Measurements from ENCODE around the gene PTPRU. TPM values are rescaled to one million over a fixed set of nuclear protein-coding genes. Genes with fewer than 3 reads are reported as not detected.

Gene PTPRU
- total RNA-seq, 1 donor from 2014 or later = 15.3 TPM

DNA sequence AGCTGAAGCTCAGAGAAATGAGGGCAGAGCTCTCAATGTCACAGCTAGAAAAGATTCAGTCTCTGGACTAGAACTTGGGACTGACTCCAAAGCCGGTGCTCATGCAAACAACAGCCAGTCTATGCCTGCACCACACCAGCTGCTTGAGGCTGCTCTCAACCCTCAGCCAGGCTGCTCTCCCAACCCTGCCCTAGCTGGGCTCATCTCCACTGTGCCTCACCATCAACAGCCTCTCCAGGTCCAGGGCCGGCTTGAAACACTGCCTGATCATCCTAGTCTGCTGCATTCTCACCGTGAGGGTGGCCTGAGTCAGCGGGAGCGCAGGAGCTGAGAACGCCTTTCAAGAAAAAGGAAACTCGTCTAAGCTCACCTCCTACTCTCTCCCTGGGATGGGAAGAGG is 94.5 kb downstream of the PTPRU start:
- no peak for DNase-seq
- TF ChIP-seq, protein P1, sequence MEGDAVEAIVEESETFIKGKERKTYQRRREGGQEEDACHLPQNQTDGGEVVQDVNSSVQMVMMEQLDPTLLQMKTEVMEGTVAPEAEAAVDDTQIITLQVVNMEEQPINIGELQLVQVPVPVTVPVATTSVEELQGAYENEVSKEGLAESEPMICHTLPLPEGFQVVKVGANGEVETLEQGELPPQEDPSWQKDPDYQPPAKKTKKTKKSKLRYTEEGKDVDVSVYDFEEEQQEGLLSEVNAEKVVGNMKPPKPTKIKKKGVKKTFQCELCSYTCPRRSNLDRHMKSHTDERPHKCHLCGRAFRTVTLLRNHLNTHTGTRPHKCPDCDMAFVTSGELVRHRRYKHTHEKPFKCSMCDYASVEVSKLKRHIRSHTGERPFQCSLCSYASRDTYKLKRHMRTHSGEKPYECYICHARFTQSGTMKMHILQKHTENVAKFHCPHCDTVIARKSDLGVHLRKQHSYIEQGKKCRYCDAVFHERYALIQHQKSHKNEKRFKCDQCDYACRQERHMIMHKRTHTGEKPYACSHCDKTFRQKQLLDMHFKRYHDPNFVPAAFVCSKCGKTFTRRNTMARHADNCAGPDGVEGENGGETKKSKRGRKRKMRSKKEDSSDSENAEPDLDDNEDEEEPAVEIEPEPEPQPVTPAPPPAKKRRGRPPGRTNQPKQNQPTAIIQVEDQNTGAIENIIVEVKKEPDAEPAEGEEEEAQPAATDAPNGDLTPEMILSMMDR (IDR thresholded peaks at IDR 0.05; ENCODE audit: borderline replicate concordance) = no peak
- Histone ChIP-seq H3K4me3 (no peak overlapping the region), H3K4me1 (no peaks in the 10 kb centered on the region), H3K27ac (replicated peaks) (no peak overlapping the region), H3K36me3 (no peaks in the 10 kb centered on the region), H3K27me3 (ENCODE audit: low read depth) (peaks cover 50% of the 10 kb centered on the region), H3K9me3 (replicated peaks) (no peaks in the 10 kb centered on the region)
- intact Hi-C loops (cut with micrococcal nuclease) = no loop called here

DNA sequence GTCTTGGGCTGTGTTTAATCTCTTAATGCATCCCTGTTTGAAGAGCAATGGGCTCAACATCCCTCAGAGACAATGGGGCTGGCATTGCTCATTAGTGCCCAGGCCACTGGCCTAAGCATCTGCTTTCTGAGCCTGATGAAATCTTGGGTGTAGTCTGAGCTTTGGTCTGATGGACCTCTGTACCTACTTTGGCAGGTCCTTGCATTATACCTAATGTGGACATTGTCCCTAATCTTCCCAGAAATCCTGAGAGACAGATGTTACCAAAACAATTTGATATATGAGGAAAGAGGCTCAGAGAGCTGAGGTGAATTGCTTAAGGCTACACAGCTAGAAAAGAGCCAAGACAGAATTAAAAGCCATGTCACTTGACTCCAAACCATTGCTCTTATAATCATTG is 95.0 kb downstream of the PTPRU start:
- no peaks in the 10 kb centered on the region for H3K9me3 ChIP-seq (replicated peaks)
- intact Hi-C loops (cut with micrococcal nuclease) = no loop called here
- H3K36me3 ChIP-seq = no peaks in the 10 kb centered on the region

DNA sequence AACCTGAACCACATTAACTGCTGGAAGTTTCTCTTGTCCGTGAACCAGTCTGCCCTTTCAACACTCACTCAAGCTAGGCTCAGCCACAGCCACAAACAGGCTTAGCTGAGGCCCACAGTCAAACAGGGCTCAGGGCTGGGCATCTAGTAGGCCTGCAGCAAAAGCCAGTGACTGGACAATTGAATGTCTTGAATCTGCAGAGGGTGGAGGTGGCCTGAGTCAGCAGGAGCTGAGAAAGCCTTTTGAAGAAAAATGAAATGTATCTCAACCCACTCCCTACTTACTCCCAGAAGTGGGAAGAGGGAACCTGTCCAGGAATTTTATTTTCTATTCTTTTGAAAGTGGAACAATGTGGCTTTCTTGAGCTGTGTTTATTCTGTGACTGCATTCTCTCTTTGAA is 95.4 kb downstream of the PTPRU start:
- intact Hi-C loops (cut with micrococcal nuclease) = no loop called here
- H3K36me3 ChIP-seq = no peaks in the 10 kb centered on the region

More for the DNA sequence above, 95.0 kb downstream of the PTPRU start:
- DNase-seq = no peak
- Histone ChIP-seq H3K27ac (replicated peaks) (no peak overlapping the region), H3K4me3 (no peak overlapping the region), H3K4me1 (no peaks in the 10 kb centered on the region), H3K27me3 (ENCODE audit: low read depth) (peaks cover 54% of the 10 kb centered on the region)
- TF ChIP-seq, protein P1 (IDR thresholded peaks at IDR 0.05; ENCODE audit: borderline replicate concordance) = no peak

DNA sequence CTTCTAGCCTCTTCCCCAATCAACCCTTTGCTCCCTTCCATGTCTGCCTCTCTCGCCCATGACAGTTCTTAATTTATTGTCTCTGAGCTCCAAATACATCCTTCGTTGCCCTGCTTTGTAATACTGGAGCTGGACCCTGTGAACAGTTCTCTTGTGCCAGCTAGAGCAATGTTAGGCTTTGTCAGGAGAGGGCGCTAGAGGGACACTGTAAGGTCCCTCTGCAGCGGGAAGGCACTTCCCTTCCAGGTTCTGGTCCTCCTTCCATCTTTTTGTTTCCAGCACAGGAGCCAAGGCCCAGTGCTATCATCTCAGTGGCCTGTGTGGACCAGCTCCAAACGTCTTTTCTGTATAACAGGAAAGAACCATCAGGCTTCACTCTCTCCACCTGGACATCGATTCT is 95.9 kb downstream of the PTPRU start:
- H3K36me3 ChIP-seq = no peaks in the 10 kb centered on the region

More for the DNA sequence above, 95.4 kb downstream of the PTPRU start:
- no peaks in the 10 kb centered on the region for H3K4me1 ChIP-seq
- no peak for DNase-seq
- H3K27ac ChIP-seq (replicated peaks) = no peak overlapping the region
- H3K9me3 ChIP-seq (replicated peaks) = no peaks in the 10 kb centered on the region
- no peak overlapping the region for H3K4me3 ChIP-seq
- H3K27me3 ChIP-seq (ENCODE audit: low read depth) = peaks cover 59% of the 10 kb centered on the region
- TF ChIP-seq, protein P1 (IDR thresholded peaks at IDR 0.05; ENCODE audit: borderline replicate concordance) = no peak

DNA sequence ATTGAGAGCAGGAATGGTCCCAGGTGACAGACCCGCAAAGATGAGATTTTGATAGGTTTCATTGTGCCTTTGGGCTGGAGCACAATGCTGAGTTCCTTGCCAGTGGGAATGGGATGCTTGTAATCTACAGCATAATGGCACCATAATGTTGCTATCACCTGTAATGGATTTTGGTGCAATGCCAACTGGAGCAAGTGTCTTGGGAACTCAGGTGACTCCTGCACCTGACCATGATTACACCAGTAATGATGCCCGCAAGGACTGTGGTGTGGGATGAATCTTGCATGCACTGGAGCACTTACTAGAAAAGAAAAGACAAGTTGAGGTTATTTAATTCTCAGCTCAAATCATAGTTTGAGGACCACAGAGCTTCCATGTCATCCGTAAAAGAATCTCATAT is 96.7 kb downstream of the PTPRU start:
- intact Hi-C loops (cut with micrococcal nuclease) = no loop called here
- no peak for DNase-seq
- TF ChIP-seq, protein P1 (IDR thresholded peaks at IDR 0.05; ENCODE audit: borderline replicate concordance) = no peak

More for the DNA sequence above, 95.9 kb downstream of the PTPRU start:
- no peaks in the 10 kb centered on the region for H3K4me1 ChIP-seq
- H3K27ac ChIP-seq (replicated peaks) = no peak overlapping the region
- TF ChIP-seq, protein P1 (IDR thresholded peaks at IDR 0.05; ENCODE audit: borderline replicate concordance) = peak; percentile 25
- no peak overlapping the region for H3K4me3 ChIP-seq
- H3K9me3 ChIP-seq (replicated peaks) = no peaks in the 10 kb centered on the region
- H3K27me3 ChIP-seq (ENCODE audit: low read depth) = peaks cover 63% of the 10 kb centered on the region
- no peak for DNase-seq
- intact Hi-C loops (cut with micrococcal nuclease) = no loop called here

More for the DNA sequence above, 96.7 kb downstream of the PTPRU start:
- Histone ChIP-seq H3K27me3 (ENCODE audit: low read depth) (peaks cover 71% of the 10 kb centered on the region), H3K9me3 (replicated peaks) (no peaks in the 10 kb centered on the region), H3K4me3 (no peak overlapping the region), H3K4me1 (no peaks in the 10 kb centered on the region), H3K36me3 (no peaks in the 10 kb centered on the region), H3K27ac (replicated peaks) (no peak overlapping the region)
